SK-N-SH (cell line): Measurements from ENCODE around the gene USP16.

ENCODE experiments used
- EP300 ChIP-seq, 2 experiments: IDR thresholded peaks; 2 replicates each; pipeline versions ENCODE4 v1.4.0 to v1.6.1; 2012; ENCODE audit warnings: borderline replicate concordance in 1 of 2, low read depth in 1 of 2, low read length in 1 of 2
- MEF2A ChIP-seq: IDR thresholded peaks from 2 replicates; pipeline ENCODE4 v1.4.0; 2012; ENCODE audit warnings: low read depth, borderline replicate concordance
- MXI1 ChIP-seq: IDR thresholded peaks from 2 replicates; pipeline ENCODE4 v1.6.1; 2012; ENCODE audit warnings: mild to moderate bottlenecking, low read depth, low read length, improper control_type of control experiment
- POLR2AphosphoS5 ChIP-seq: IDR thresholded peaks from 2 replicates; pipeline ENCODE4 v1.6.1; 2012; ENCODE audit warnings: low read depth, low read length
- RAD21 ChIP-seq: IDR thresholded peaks from 2 replicates; pipeline ENCODE4 v1.6.1; 2012; ENCODE audit warnings: mild to moderate bottlenecking, low read length
- RFX5 ChIP-seq: IDR thresholded peaks from 2 replicates; pipeline ENCODE4 v1.6.1; 2012; ENCODE audit warnings: mild to moderate bottlenecking, improper control_type of control experiment, low read length
- RXRA ChIP-seq: IDR thresholded peaks from 2 replicates; pipeline ENCODE4 v1.4.0; 2012; ENCODE audit warnings: low read depth, mild to moderate bottlenecking, borderline replicate concordance
- SMC3 ChIP-seq: IDR thresholded peaks from 2 replicates; pipeline ENCODE4 v1.6.1; 2012; ENCODE audit warnings: low read depth, low read length, improper control_type of control experiment
- TAF1 ChIP-seq: IDR thresholded peaks from 2 replicates; pipeline ENCODE4 v1.6.1; 2012; ENCODE audit warnings: low read depth, mild to moderate bottlenecking, low read length, moderate library complexity, borderline replicate concordance
- TEAD4 ChIP-seq: IDR thresholded peaks from 2 replicates; pipeline ENCODE4 v1.4.0; 2012; ENCODE audit warnings: mild to moderate bottlenecking, borderline replicate concordance; ENCODE audit not compliant: insufficient read depth
- TF ChIP-seq, protein P1 (sequence below): fragments of 200-600 bp; sonication (generic); IDR thresholded peaks from 2 replicates; pipeline ENCODE4 v1.6.1; 2017; ENCODE audit warnings: antibody characterized with exemption, mild to moderate bottlenecking, moderate library complexity
- TF ChIP-seq, protein P2 (sequence below): IDR thresholded peaks from 2 replicates; pipeline ENCODE4; 2012
- TF ChIP-seq, protein P3 (sequence below): IDR thresholded peaks from 2 replicates; pipeline ENCODE4 v1.4.0; 2012; ENCODE audit warnings: low read depth

DNA sequence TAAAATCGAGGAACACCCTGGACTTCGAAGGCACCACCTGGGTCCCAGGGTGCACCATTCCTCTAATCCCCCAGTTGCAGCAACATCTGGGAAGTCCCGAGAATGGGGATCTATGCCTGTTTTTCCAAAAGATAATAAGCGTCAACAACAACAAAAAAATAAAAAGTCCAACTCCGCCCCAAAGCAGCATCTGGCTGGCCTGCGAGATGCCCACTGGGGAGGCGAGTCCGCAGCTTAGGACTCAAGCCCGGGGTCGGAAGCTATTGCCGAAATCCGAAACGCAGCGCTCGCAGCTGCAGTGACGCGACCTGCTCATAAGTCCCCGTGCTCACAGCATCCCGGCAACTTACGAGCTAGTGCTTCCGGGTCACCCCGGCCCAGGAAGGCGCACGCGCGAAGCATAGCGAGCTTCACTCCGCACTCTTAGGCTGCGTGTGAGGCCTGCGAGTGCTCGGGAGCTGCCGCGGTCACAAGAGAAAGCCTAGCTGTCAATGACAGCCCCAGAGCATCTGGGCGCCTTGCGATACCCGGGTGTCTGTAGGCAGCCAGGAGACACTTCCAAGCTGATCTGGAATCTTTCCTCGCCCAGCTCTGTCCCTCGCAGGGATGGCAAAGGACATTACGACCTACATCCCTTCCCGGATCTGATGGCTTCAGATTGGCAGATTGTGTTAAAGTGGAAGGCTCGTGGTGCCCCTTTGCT, 21.9 kb upstream of the USP16 start:
- TF ChIP-seq SMC3, result no peak
- peak; percentile 98 for TF ChIP-seq MXI1
- TF ChIP-seq RAD21, result no peak; the same call in 1 of the 2 replicates
- TF ChIP-seq, protein P1, sequence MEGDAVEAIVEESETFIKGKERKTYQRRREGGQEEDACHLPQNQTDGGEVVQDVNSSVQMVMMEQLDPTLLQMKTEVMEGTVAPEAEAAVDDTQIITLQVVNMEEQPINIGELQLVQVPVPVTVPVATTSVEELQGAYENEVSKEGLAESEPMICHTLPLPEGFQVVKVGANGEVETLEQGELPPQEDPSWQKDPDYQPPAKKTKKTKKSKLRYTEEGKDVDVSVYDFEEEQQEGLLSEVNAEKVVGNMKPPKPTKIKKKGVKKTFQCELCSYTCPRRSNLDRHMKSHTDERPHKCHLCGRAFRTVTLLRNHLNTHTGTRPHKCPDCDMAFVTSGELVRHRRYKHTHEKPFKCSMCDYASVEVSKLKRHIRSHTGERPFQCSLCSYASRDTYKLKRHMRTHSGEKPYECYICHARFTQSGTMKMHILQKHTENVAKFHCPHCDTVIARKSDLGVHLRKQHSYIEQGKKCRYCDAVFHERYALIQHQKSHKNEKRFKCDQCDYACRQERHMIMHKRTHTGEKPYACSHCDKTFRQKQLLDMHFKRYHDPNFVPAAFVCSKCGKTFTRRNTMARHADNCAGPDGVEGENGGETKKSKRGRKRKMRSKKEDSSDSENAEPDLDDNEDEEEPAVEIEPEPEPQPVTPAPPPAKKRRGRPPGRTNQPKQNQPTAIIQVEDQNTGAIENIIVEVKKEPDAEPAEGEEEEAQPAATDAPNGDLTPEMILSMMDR, result no peak
- TF ChIP-seq, protein P2, sequence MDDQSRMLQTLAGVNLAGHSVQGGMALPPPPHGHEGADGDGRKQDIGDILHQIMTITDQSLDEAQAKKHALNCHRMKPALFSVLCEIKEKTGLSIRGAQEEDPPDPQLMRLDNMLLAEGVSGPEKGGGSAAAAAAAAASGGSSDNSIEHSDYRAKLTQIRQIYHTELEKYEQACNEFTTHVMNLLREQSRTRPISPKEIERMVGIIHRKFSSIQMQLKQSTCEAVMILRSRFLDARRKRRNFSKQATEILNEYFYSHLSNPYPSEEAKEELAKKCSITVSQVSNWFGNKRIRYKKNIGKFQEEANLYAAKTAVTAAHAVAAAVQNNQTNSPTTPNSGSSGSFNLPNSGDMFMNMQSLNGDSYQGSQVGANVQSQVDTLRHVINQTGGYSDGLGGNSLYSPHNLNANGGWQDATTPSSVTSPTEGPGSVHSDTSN, result 0 out of 2 replicates have a peak, but pooled peaks have one; percentile 17
- TF ChIP-seq RFX5, result peak; percentile 68
- TF ChIP-seq MEF2A, result no peak
- no peak for TF ChIP-seq RXRA
- peak in 1 of 2 experiments; percentile 47; a peak in 2 of 4 replicates for TF ChIP-seq EP300 (IDR thresholded peaks at IDR 0.05; ENCODE audit: borderline replicate concordance in 1 of 2, low read depth in 1 of 2, low read length in 1 of 2)
- TF ChIP-seq POLR2AphosphoS5, result peak; percentile 98
- TF ChIP-seq, protein P3, sequence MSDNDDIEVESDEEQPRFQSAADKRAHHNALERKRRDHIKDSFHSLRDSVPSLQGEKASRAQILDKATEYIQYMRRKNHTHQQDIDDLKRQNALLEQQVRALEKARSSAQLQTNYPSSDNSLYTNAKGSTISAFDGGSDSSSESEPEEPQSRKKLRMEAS, result peak; percentile 98
- TF ChIP-seq TEAD4, result no peak
- TF ChIP-seq TAF1, result peak; percentile 93
